MM.1S (cell line): ENCODE measurements around the gene OTUD1.

Experiments used
- DNase-seq: peaks from one replicate; pipeline ENCODE4 v3.0.0-alpha.2; 2015
- H2AFZ ChIP-seq: fragments of 300-600 bp; sonication (generic); 2 replicates; pipeline ENCODE4 v1.6.0; 2016; ENCODE audit warnings: antibody characterized with exemption, low read length
- H3F3A ChIP-seq: fragments of 300-600 bp; sonication (generic); 2 replicates; pipeline ENCODE4 v1.6.1; 2016; ENCODE audit warnings: mild to moderate bottlenecking, antibody characterized with exemption, low read length, moderate library complexity, mixed read lengths; ENCODE audit not compliant: insufficient read depth
- H3K27ac ChIP-seq: fragments of 300-600 bp; sonication (generic); 2 replicates; pipeline ENCODE4 v1.5.1; 2016; ENCODE audit warnings: mild to moderate bottlenecking, low read length
- H3K27me3 ChIP-seq: fragments of 300-600 bp; sonication (generic); replicated peaks from 2 replicates; pipeline ENCODE4 v1.6.0; 2016; ENCODE audit warnings: low read length; ENCODE audit not compliant: insufficient read depth
- H3K36me3 ChIP-seq: fragments of 300-600 bp; sonication (generic); replicated peaks from 2 replicates; pipeline ENCODE4 v1.6.1; 2016; ENCODE audit warnings: mild to moderate bottlenecking, low read length, mixed read lengths; ENCODE audit not compliant: insufficient read depth
- H3K4me1 ChIP-seq: fragments of 300-600 bp; sonication (generic); 2 replicates; pipeline ENCODE4 v1.6.1; 2016; ENCODE audit warnings: low read length, mixed read lengths
- H3K4me2 ChIP-seq: fragments of 300-600 bp; sonication (generic); 2 replicates; pipeline ENCODE4 v1.6.0; 2016; ENCODE audit warnings: low read depth, low read length
- H3K4me3 ChIP-seq: fragments of 300-600 bp; sonication (generic); 2 replicates; pipeline ENCODE4 v1.5.1; 2016; ENCODE audit warnings: low read length, mixed read lengths
- H3K79me2 ChIP-seq: fragments of 300-600 bp; sonication (generic); 2 replicates; pipeline ENCODE4 v1.6.1; 2016; ENCODE audit warnings: mixed run types, low read length, mixed read lengths
- H3K9ac ChIP-seq: fragments of 300-600 bp; sonication (generic); 2 replicates; pipeline ENCODE4 v1.6.1; 2016; ENCODE audit warnings: low read length, mixed read lengths
- H3K9me2 ChIP-seq: fragments of 300-600 bp; sonication (generic); replicated peaks from 2 replicates; pipeline ENCODE4 v1.6.1; 2016; ENCODE audit warnings: mild to moderate bottlenecking, low read length, mixed read lengths; ENCODE audit not compliant: insufficient read depth
- H3K9me3 ChIP-seq: fragments of 300-600 bp; sonication (generic); replicated peaks from 2 replicates; pipeline ENCODE4 v1.6.1; 2016; ENCODE audit warnings: mild to moderate bottlenecking, low read length, mixed read lengths; ENCODE audit not compliant: insufficient read depth
- H4K20me1 ChIP-seq: fragments of 300-600 bp; sonication (generic); 2 replicates; pipeline ENCODE4 v1.6.1; 2016; ENCODE audit warnings: mild to moderate bottlenecking, low read length, moderate library complexity, mixed read lengths; ENCODE audit not compliant: insufficient read depth
- CTCF ChIP-seq: fragments of 300-600 bp; sonication (generic); IDR thresholded peaks from 2 replicates; pipeline ENCODE4 v1.5.1; 2016; ENCODE audit warnings: antibody characterized with exemption, low read length, mixed read lengths
- EZH2 ChIP-seq: fragments of 300-600 bp; sonication (generic); optimal IDR thresholded peaks from 2 replicates; pipeline ENCODE3; 2017; ENCODE audit warnings: low read depth, mild to moderate bottlenecking, antibody characterized with exemption, low read length, mixed read lengths
- EZH2phosphoT487 ChIP-seq: fragments of 300-600 bp; sonication (generic); IDR thresholded peaks from 2 replicates; pipeline ENCODE4 v1.6.1; 2018; ENCODE audit warnings: antibody characterized with exemption, low read length

Gene OTUD1

GRCh38 chr10:23439452-23439960, 631 bp downstream of the OTUD1 start:
- H2AFZ ChIP-seq: no peak overlapping the region
- H3K4me1 ChIP-seq: peaks cover 8% of the 10 kb centered on the region; the same call in 1 of the 2 replicates
- 0 out of 2 replicates have a peak, but pooled peaks cover 14% of the 10 kb centered on the region for H3F3A ChIP-seq
- H3K9ac ChIP-seq: peak overlapping the region; percentile 91; the same call in 1 of the 2 replicates
- peaks cover 46% of the 10 kb centered on the region for H3K79me2 ChIP-seq
- peak overlapping the region; percentile 87 for H3K4me3 ChIP-seq
- TF ChIP-seq EZH2 (no peak), EZH2phosphoT487 (no peak), CTCF (no peak)
- H3K4me2 ChIP-seq: no peak overlapping the region
- H3K9me3 ChIP-seq: no peaks in the 10 kb centered on the region
- H3K27ac ChIP-seq: peak overlapping the region; percentile 72; the same call in 1 of the 2 replicates
- H3K9me2 ChIP-seq: no peaks in the 10 kb centered on the region
- DNase-seq: peak; percentile 13
- H3K36me3 ChIP-seq: no peaks in the 10 kb centered on the region
- no peaks in the 10 kb centered on the region for H3K27me3 ChIP-seq
- H4K20me1 ChIP-seq: no peaks in the 10 kb centered on the region

GRCh38 chr10:23439961-23440889, 1.4 kb downstream of the OTUD1 start:
- Histone ChIP-seq H2AFZ (peak overlapping the region; percentile 58; the same call in 1 of the 2 replicates), H3K79me2 (peaks cover 46% of the 10 kb centered on the region), H4K20me1 (no peaks in the 10 kb centered on the region), H3K9ac (peak overlapping the region; percentile 91), H3K4me1 (peaks cover 8% of the 10 kb centered on the region; the same call in 1 of the 2 replicates), H3K4me3 (peak overlapping the region; percentile 87), H3K9me3 (no peaks in the 10 kb centered on the region), H3K4me2 (peak overlapping the region; percentile 87), H3K27ac (peak overlapping the region; percentile 66; the same call in 1 of the 2 replicates), H3F3A (0 out of 2 replicates have a peak, but pooled peaks cover 14% of the 10 kb centered on the region), H3K27me3 (no peaks in the 10 kb centered on the region), H3K36me3 (no peaks in the 10 kb centered on the region), H3K9me2 (no peaks in the 10 kb centered on the region)
- peak; percentile 51 for DNase-seq
- TF ChIP-seq EZH2 (no peak), EZH2phosphoT487 (no peak), CTCF (no peak)

- peak overlapping the region; percentile 66; the same call in 1 of the 2 replicates for H3K27ac ChIP-seq
- DNase-seq: no peak
- H3K36me3 ChIP-seq: no peaks in the 10 kb centered on the region
- H3F3A ChIP-seq: 0 out of 2 replicates have a peak, but pooled peaks cover 14% of the 10 kb centered on the region
- peak overlapping the region; percentile 87 for H3K4me3 ChIP-seq
- H3K4me2 ChIP-seq: peak overlapping the region; percentile 87
- TF ChIP-seq EZH2: no peak
- TF ChIP-seq EZH2phosphoT487: no peak
- H3K9me3 ChIP-seq: no peaks in the 10 kb centered on the region
- H3K9ac ChIP-seq: peak overlapping the region; percentile 91; the same call in 1 of the 2 replicates
- H3K79me2 ChIP-seq: peaks cover 51% of the 10 kb centered on the region
- H2AFZ ChIP-seq: no peak overlapping the region
- H3K4me1 ChIP-seq: peaks cover 8% of the 10 kb centered on the region; the same call in 1 of the 2 replicates
- H3K9me2 ChIP-seq: no peaks in the 10 kb centered on the region
- no peaks in the 10 kb centered on the region for H4K20me1 ChIP-seq
- H3K27me3 ChIP-seq: no peaks in the 10 kb centered on the region
Observed at GRCh38 chr10:23441251-23441650, 2.4 kb downstream of the OTUD1 start.
